LNCaP clone FGC (cell line): ENCODE data around the gene POLR3K.

Experiments
- DNase-seq: peaks from one replicate; pipeline ENCODE4 v3.0.0-alpha.2; 2011; ENCODE audit warnings: low read depth
- H3K4me3 ChIP-seq: 2 replicates; pipeline ENCODE4 v1.5.1; 2011; ENCODE audit warnings: mild to moderate bottlenecking, low read depth, low read length, control low read depth
- TF ChIP-seq, protein P1 (sequence below): IDR thresholded peaks from 2 replicates; pipeline ENCODE4 v1.5.1; 2012; ENCODE audit warnings: mild to moderate bottlenecking; ENCODE audit not compliant: control insufficient read depth, insufficient read depth; ENCODE audit errors: extremely low read depth

Gene POLR3K

DNA sequence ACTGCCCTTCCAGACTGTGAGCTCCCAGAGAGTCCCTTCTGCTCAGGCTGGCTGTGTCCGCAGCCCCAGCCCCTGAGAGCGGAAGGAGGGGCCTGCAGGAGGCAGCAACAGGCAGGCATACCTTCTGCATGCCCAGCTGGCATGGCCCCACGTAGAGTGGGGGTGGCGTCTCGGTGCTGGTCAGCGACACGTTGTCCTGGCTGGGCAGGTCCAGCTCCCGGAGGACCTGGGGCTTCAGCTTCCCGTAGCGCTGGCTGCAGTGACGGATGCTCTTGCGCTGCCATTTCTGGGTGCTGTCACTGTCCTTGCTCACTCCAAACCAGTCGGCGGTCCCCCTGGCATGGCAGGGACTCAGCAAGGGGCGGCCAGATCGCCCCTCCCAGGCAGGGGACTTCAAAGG, 10.1 kb upstream of the POLR3K start:
- TF ChIP-seq, protein P1, sequence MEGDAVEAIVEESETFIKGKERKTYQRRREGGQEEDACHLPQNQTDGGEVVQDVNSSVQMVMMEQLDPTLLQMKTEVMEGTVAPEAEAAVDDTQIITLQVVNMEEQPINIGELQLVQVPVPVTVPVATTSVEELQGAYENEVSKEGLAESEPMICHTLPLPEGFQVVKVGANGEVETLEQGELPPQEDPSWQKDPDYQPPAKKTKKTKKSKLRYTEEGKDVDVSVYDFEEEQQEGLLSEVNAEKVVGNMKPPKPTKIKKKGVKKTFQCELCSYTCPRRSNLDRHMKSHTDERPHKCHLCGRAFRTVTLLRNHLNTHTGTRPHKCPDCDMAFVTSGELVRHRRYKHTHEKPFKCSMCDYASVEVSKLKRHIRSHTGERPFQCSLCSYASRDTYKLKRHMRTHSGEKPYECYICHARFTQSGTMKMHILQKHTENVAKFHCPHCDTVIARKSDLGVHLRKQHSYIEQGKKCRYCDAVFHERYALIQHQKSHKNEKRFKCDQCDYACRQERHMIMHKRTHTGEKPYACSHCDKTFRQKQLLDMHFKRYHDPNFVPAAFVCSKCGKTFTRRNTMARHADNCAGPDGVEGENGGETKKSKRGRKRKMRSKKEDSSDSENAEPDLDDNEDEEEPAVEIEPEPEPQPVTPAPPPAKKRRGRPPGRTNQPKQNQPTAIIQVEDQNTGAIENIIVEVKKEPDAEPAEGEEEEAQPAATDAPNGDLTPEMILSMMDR = no peak
- H3K4me3 ChIP-seq = no peak overlapping the region
- DNase-seq = no peak

DNA sequence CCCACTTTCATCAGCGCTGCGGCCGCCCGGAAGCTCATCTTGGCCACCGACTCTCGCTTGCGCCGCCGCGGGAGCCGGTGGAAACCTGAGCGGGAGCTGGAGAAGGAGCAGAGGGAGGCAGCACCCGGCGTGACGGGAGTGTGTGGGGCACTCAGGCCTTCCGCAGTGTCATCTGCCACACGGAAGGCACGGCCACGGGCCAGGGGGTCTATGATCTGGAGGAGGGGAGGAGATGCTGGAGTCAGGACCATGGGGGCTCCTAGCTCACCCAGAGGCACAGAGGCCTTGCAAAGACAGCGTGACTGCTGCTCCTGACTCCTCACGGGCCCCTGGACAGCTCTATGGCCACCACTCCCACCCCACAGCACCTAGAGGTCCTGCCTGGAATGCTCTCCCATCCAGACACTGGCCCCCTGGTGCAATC, 9.6 kb upstream of the POLR3K start:
- TF ChIP-seq, protein P1 = no peak
- no peak for DNase-seq
- no peak overlapping the region for H3K4me3 ChIP-seq

DNA sequence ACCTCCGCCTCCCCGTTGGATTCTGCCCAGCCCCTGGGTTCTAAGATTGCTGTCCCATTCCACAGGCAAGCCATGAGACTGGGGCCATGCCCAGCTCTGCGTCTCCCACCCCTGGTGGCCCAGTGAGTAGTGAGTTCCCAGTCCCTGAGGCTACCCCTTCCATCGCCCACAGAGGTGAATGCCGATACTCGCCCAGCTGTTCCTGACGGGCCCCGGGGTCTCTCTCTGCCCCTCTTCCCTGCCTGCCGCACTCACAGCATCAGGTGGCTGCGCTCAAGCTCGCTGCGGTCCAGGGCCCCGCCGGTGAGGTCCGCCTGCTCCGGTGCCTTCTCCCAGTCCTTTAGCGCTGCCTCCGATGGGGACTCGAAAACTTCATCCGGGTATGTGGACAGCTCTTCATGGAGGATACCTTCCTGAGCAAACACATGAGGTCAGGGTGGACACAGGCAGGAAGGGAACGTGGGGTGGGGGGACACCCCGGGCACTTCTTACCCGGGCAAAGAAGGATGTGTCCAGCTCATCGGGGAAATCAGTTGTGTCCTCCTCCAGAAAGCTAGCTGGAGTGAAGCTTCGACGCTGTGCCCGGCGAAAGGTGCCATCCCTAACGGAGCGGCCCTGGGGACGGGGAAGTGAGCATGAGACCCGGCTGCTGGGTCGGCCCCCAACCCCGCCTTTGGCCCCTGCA, 9.0 kb upstream of the POLR3K start:
- H3K4me3 ChIP-seq = no peak overlapping the region
- DNase-seq = no peak
- TF ChIP-seq, protein P1 = no peak

DNA sequence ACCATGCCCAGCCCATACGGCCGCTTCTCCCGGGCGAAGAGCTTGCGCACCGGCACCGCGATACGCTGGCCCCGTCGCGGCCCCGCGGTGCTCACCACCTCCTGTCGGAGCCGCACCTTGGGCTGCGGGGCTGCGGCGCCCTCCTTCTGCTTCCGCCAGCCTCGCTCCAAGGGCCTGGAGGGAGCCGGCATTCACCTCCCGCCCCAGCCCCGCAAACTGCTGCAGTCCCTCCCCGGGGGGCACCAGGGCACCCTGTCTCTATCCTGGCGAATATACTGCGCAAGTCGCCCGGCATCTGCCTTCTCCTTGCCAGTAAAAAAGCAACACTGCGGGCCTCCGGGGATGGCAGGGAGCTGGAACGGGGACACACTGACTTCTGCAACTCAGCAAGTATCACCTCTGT, 8.5 kb upstream of the POLR3K start:
- TF ChIP-seq, protein P1 = no peak
- no peak for DNase-seq
- no peak overlapping the region for H3K4me3 ChIP-seq

DNA sequence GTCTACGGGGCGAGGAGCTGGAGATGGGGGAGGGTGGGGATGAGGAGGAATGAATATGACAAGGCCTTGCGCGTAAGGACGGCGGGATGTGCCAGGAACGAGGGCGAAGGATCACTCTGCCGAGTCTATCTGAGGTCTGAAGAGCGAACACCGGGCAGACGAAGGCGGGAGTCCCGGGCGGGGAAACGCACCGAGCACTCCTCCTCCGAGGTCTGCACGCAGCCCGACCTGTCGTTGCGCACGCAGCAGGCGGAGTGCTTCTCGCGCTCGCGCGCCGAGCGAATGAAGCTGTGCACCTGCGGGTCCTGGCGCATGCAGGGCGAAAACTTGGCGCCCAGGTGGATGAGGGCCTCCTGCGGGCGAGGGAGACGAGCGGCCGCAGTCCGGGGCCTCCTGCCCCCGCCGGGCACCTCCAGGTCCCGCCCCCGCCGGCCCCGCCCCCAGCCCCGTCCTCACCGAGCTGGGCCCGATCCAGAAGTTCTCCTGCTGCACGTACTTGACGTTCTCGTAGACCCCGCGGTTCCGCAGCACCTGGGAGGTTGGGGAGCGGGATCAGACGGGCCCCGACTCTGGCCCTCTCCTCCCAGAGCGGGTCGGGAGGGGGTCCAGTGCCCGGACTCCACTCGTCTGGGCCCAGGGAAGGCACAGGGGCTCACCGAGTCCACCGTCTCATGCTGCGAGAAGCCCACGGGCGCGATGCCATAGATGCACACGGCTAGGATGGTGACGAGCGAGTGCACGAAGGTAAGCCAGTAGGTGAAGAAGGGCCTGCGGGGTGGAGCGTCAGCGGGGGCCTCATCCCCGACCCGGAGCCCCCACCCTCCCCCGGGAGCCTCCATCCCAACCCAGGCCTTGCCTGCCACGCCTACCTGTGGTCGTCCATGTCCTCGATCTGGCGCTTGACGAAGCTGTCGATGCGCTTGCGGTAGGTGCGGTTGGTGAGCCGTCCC, 7.8 kb upstream of the POLR3K start:
- no peak for DNase-seq
- no peak overlapping the region for H3K4me3 ChIP-seq
- TF ChIP-seq, protein P1 = no peak

DNA sequence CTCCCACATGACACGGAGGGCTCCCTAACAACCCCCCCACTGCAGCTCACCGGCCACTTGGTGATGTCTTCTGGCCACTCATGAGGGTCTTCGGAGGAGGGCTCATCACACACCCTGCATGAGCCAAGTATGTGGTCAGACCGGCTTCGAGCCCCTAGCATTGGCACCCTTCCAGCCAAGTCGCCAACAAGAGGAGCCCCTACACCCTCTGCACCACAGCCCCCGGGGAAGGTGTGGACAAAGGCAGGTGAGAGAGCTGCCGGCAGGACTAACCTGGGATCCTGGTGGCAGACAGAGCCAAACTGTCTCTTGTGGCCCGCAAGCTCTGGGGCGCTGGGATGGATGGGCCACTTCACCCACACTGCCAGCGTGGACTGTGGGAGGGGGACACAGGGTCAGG, 6.8 kb upstream of the POLR3K start:
- TF ChIP-seq, protein P1 = no peak
- DNase-seq = no peak
- H3K4me3 ChIP-seq = no peak overlapping the region
